ENCODE data around the gene IL11. TPM values are rescaled to one million over a fixed set of nuclear protein-coding genes. Genes with fewer than 3 reads are reported as not detected.

Gene IL11
- polyA plus RNA-seq, 1 experiment: 14.8 TPM

GRCh38 chr19:55366790-55367189 is 3.5 kb downstream of the IL11 start:
- CTCF ChIA-PET: no interaction called here
- Histone ChIP-seq H3K9me3 (ENCODE audit: control insufficient read depth, insufficient read depth, low read length) (no peaks in the 10 kb centered on the region; the same call in 1 of the 2 replicates), H3K27me3 (ENCODE audit: control insufficient read depth, insufficient read depth, low read length) (no peaks in the 10 kb centered on the region), H3K27ac (ENCODE audit: low read depth, low read length) (no peak overlapping the region), H3K4me3 (ENCODE audit: low read depth, low read length) (no peak overlapping the region)
- DNase-seq (ENCODE audit: low read depth, low spot score): no peak
- POLR2A ChIA-PET: no interaction called here
- TF ChIP-seq CTCF (IDR thresholded peaks at IDR 0.05; ENCODE audit: low read depth, low read length): no peak

- H3K9me3 ChIP-seq (ENCODE audit: control insufficient read depth, insufficient read depth, low read length): no peaks in the 10 kb centered on the region; the same call in 1 of the 2 replicates
- TF ChIP-seq CTCF (IDR thresholded peaks at IDR 0.05; ENCODE audit: low read depth, low read length): no peak
- DNase-seq (ENCODE audit: low read depth, low spot score): no peak
- CTCF ChIA-PET: no interaction called here
- no peak overlapping the region for H3K4me3 ChIP-seq (ENCODE audit: low read depth, low read length)
- no peak overlapping the region for H3K27ac ChIP-seq (ENCODE audit: low read depth, low read length)
- H3K27me3 ChIP-seq (ENCODE audit: control insufficient read depth, insufficient read depth, low read length): no peaks in the 10 kb centered on the region
- POLR2A ChIA-PET: no interaction called here
These were observed 4.3 kb downstream of the IL11 start for GRCh38 chr19:55365964-55366363.

DNA sequence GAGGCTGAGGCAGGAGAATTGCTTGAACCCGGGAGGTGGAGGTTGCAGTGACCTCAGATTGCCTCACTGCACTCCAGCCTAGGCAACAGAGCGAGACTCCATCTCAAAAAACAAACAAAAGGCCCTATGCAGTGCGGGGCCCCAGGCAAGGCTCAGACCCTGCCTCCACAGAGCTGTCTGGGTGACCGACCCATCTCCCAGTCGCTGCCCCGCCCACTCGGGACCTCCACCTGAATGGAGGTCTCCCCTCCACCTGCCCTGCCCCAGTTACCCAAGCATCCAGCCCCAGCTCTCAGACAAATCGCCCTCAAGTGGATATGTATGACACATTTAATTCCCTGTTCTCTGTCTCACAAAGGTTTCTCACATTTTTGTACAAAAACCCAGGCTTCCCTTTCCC is 5.0 kb downstream of the IL11 start:
- no peak for DNase-seq (ENCODE audit: low read depth, low spot score)
- no peak overlapping the region for H3K4me3 ChIP-seq (ENCODE audit: low read depth, low read length)
- H3K27ac ChIP-seq (ENCODE audit: low read depth, low read length): no peak overlapping the region
- no peaks in the 10 kb centered on the region; the same call in 1 of the 2 replicates for H3K9me3 ChIP-seq (ENCODE audit: control insufficient read depth, insufficient read depth, low read length)
- ChIA-PET CTCF (no interaction called here), POLR2A (interaction anchor here (0.5 kb wide), 1 partner anchor 37 kb away, joined by 7 read pairs; no protein-coding TSS in a partner anchor)
- H3K27me3 ChIP-seq (ENCODE audit: control insufficient read depth, insufficient read depth, low read length): no peaks in the 10 kb centered on the region
- no peak for TF ChIP-seq CTCF (IDR thresholded peaks at IDR 0.05; ENCODE audit: low read depth, low read length)

- Histone ChIP-seq H3K4me3 (ENCODE audit: low read depth, low read length) (no peak within 1 kb of the TSS), H3K27ac (ENCODE audit: low read depth, low read length) (no peak within 1 kb of the TSS), H3K9me3 (ENCODE audit: control insufficient read depth, insufficient read depth, low read length) (peaks cover 4% of the 10 kb centered on the region; the same call in 1 of the 2 replicates), H3K27me3 (ENCODE audit: control insufficient read depth, insufficient read depth, low read length) (peaks cover 1% of the 10 kb centered on the region)
- ChIA-PET POLR2A (interaction anchor here (0.9 to 2.2 kb wide), 6 partner anchors 11 to 222 kb away, joined by 3 to 10 read pairs (median 4); partner anchors contain the start of genes KMT5C, TMEM238 and UBE2S), CTCF (no interaction called here)
- no peak for TF ChIP-seq CTCF (IDR thresholded peaks at IDR 0.05; ENCODE audit: low read depth, low read length)
- DNase-seq (ENCODE audit: low read depth, low spot score): no peak
These were observed 7.1 kb downstream of the IL11 start, which contains the start of gene GARIN5B for GRCh38 chr19:55362990-55363716. GARIN5B (minus strand) TSS chr19:55363260; CDS start chr19:55363066, 194 bp downstream.

Measured in AG04450 (cell line).